ENCODE results near the gene SERPINA1.

- no peak for TF ChIP-seq EZH2 (IDR thresholded peaks at IDR 0.05; ENCODE audit: insufficient read depth, poor library complexity, severe bottlenecking)
- TF ChIP-seq EZH2phosphoT487 (IDR thresholded peaks at IDR 0.05; ENCODE audit: insufficient read depth, low read depth), result no peak
These were observed 8.8 kb downstream of the SERPINA1 start for GRCh38 chr14:94379291-94380224.
